Smooth muscle cell of the umbilical artery (primary cell): ENCODE results near the gene FGG. TPM values are rescaled to one million over a fixed set of nuclear protein-coding genes. Genes with fewer than 3 reads are reported as not detected.

ENCODE experiments used
- total RNA-seq: library from RNA; depleted of rRNA; stranded (reverse); fragments of >200 nt; gene quantifications from 2 replicates; pipeline ENCODE4 v1.2.3, GENCODE V29; 2014

FGG gene
- total RNA-seq: not detected in 2 replicates

DNA sequence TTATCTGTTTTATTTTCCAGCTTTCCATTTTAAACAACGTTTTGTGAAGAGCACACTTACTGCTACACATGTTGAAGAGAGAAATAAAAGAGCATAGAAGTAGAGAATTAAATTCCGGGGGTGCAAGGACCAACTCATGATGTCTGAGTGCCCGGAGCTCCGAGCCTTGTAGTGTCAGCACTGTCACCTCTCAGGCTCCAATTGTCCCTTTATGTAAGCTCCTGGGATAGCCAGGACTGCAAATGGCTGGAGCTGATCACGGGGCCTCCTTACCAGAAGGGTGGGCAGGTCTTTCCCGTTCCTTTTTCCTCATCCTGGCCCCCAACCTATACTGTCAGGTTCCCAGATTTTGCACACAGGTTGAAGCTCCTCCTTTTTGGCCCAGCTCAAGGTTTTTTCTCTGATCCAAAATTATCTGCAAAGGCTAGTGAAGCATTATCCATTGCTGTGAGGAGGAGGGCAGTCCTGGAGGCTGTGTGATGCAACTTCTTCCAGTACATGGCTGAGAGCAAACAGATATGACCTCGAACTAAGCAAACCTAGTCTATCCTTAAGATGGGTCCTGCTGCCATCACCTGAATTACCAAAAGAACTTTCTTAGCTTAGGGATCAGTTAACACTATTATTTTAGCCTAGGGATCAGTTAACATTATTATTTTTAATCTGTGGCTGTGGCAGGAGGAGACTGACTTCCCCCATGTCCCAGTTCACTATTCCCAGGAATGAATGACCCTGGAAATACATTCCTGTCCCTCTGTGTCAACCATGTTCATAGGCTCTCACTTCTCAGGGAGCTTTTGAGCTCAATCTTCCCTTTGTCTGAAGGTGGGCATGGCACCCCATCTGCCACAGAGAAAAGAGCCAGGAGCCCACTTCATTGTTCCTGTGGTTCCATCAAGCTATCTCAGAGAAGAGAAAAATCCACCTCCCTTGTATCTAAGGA is at the start of gene FGG:
TSS of gene FGG (minus strand) at position 185 of the 943 bp plus-strand sequence. CDS start at position 138, 47 bp downstream.

DNA sequence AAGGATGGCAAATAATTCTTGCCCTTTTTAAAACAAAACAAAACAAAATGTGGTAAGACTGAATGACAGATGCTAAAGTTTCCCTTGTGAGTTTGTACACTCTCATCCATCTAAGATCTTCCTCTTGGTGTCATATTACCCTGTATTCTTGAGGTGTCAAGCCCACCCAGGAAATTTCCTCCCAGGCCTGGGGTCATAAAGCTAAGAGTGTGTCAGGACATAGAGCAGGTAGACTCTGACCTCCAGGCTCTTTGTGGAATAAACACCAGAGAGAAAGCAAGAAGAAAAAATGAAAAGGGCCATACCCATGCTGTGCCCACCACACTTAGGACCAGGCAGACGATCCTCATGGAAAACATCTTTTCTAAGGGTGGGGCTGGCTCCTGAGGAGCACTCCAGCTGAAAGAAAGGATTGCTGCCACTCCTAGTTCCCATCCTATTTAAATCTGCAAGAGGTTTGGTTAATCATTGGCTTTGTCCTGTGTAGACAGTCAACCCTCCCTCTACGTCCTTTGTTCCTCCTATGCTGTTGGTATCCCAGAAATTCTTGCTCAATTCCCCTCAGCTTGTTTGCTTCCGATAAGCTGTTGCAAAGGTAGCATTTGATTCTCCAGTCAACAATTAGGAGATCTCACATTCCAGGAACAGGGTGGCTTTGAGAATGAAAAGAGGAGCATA is 22.0 kb downstream of the FGG start, which contains the start of gene FGA:
TSS of gene FGA (minus strand) at position 414 of the 678 bp plus-strand sequence. CDS start at position 359, 55 bp downstream.

DNA sequence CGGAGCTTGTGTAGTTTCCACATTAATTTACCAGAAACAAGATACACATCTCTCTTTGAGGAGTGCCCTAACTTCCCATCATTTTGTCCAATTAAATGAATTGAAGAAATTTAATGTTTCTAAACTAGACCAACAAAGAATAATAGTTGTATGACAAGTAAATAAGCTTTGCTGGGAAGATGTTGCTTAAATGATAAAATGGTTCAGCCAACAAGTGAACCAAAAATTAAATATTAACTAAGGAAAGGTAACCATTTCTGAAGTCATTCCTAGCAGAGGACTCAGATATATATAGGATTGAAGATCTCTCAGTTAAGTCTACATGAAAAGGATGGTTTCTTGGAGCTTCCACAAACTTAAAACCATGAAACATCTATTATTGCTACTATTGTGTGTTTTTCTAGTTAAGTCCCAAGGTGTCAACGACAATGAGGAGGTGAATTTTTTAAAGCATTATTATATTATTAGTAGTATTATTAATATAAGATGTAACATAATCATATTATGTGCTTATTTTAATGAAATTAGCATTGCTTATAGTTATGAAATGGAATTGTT is 49.7 kb downstream of the FGG start, which contains the start of gene FGB:
TSS of gene FGB (plus strand) at position 315 of the 558 bp plus-strand sequence. CDS start at position 323, 8 bp downstream.

Other genes with a start within 250 kb of the FGG start
- under 0.01 TPM in 1 of 2 replicates, not detected in the other for gene DCHS2, start 120.9 kb downstream of the FGG start, total RNA-seq
- 77.2 and 114 TPM in 2 replicates for gene PLRG1, start 62.3 kb downstream of the FGG start, total RNA-seq
- not detected in 2 replicates for gene FGB, start 49.6 kb downstream of the FGG start, total RNA-seq
- gene FGA, start 21.9 kb downstream of the FGG start, total RNA-seq: not detected in 2 replicates
- gene LRAT, start 131.3 kb upstream of the FGG start, total RNA-seq: not detected in 2 replicates
- gene RBM46, start 168.6 kb upstream of the FGG start, total RNA-seq: not detected in 2 replicates